Mucosa of descending colon (tissue), 3 donors: ENCODE data around the gene UXS1. TPM values are rescaled to one million over a fixed set of nuclear protein-coding genes. Genes with fewer than 3 reads are reported as not detected.
A peak's percentile ranks its signal among the peaks of the same experiment; 100 is the strongest.

Experiments used
- ATAC-seq: fragments of 200-7000 bp; cut with Tn5 transposase; one replicate; pipeline ENCODE4 v1.9.1; 2020; ENCODE audit warnings: mild to moderate bottlenecking, moderate library complexity
- DNase-seq, 3 donors: peaks; one replicate each; pipeline ENCODE4 v3.0.0-alpha.2; 2020
- H3K36me3 ChIP-seq: fragments of 200-600 bp; one replicate; pipeline ENCODE4 v1.8.0; 2021; ENCODE audit warnings: low read depth, mild to moderate bottlenecking
- H3K4me1 ChIP-seq: fragments of 200-600 bp; one replicate; pipeline ENCODE4 v1.8.0; 2021; ENCODE audit warnings: low read depth, mild to moderate bottlenecking
- H3K4me3 ChIP-seq: fragments of 200-600 bp; one replicate; pipeline ENCODE4 v1.8.0; 2021; ENCODE audit warnings: mild to moderate bottlenecking
- H3K9me3 ChIP-seq: fragments of 200-600 bp; one replicate; pipeline ENCODE4 v1.8.0; 2021; ENCODE audit warnings: mild to moderate bottlenecking
- CTCF ChIP-seq: fragments of 200-600 bp; IDR thresholded peaks from one replicate; pipeline ENCODE4 v1.8.0; 2022; ENCODE audit warnings: antibody characterized with exemption, mild to moderate bottlenecking
- intact Hi-C, 2 donors: fragments of 100-400 bp; cut with DNase I in 1 of 2; cut with micrococcal nuclease in 1 of 2; formaldehyde crosslinking; loops; one replicate each; pipeline versions ENCODE4 v1.11.0 to v1.11.1; 2022; cut with DNase I, micrococcal nuclease
- total RNA-seq, 3 donors: library from RNA; stranded (reverse); fragmentation: NEBNext Ultra II Directional in 2 of 3; extraction: Animal tissue kit (Norgen Biotek cat#: 25700) in 2 of 3; gene quantifications; one replicate each; pipeline versions ENCODE4 v1.2.1 to v1.2.4, GENCODE V29; 2021 to 2023
- donor health status: DM: no; HTN: no; CAD: no; lungs with moderate emphysema.
- donor health status: DM: no; HTN: no; CAD: no.
- donor health status: DM: no; HTN: yes; CAD: no.

Gene UXS1
- total RNA-seq, 3 donors from 2014 or later = 26.3 to 39.0 (median 30.7) TPM

DNA sequence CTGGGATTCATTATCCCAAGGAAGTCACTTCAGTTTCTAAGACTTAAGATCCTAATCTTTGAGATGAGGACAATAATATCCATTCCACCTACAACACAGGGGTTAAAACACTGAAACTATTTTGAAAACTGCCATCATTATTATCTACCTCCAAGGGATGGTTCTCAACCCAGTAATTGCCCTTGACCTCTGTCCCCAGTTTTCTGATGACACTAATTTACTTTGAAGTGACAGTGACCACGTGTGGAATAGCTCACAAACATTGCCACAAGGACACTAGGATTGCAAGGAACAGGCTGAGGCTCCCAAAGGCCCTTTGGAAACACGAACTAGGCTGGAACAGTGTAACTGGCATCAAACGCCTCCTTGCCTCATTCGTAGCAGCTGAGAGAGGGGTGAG is 78.4 kb downstream of the UXS1 start:
- ATAC-seq (no peak), DNase-seq (no peak)
- TF ChIP-seq CTCF = no peak
- Histone ChIP-seq H3K4me3 (no peak overlapping the region), H3K9me3 (no peaks in the 10 kb centered on the region), H3K4me1 (no peaks in the 10 kb centered on the region), H3K36me3 (no peaks in the 10 kb centered on the region)
- intact Hi-C loops = no loop called here

DNA sequence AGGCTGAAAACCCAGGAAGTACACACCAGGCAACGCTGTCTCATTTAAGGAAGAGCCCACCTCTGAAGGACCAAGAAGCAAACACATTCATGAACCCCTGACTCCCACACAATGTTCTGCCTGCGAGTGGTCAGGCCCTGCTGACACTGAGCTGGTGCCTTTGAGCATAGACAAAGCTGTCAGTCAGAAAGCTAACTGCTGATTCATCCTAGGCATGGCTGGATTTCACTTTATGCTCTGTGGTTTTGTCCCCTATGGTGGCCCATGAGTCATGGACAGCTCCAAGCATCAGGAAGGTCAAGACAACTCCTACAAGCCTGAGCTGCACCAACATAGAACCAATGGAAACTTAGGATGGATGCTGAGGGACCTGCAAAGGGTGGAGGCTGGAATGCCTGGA is 78.9 kb downstream of the UXS1 start:
- no peak for TF ChIP-seq CTCF
- Histone ChIP-seq H3K4me1 (no peaks in the 10 kb centered on the region), H3K9me3 (no peaks in the 10 kb centered on the region), H3K4me3 (no peak overlapping the region), H3K36me3 (no peaks in the 10 kb centered on the region)
- peak; percentile 37 for ATAC-seq
- intact Hi-C loops = no loop called here
- DNase-seq = no peak

DNA sequence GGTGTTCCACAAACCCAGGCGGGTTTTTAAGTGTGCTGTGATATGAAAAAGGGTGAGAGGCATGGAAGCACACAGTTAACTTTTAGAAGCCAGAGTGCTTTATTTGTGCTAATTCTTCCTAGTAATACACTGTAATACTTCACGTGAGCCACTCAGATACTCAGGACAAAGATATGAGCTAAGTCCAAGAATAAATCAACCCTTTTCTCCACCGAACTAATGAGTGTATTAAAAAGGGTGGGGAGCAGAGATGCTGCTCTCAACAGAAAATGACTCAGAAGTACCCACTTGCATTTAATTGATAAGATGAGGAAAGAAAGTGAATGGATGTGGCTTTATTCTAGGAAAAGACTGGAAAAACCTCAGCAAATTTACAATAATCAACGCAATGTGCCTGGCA is 79.9 kb downstream of the UXS1 start:
- Histone ChIP-seq H3K4me3 (no peak overlapping the region), H3K4me1 (no peaks in the 10 kb centered on the region), H3K36me3 (no peaks in the 10 kb centered on the region), H3K9me3 (no peaks in the 10 kb centered on the region)
- intact Hi-C loops = no loop called here
- no peak for TF ChIP-seq CTCF
- DNase-seq (no peak), ATAC-seq (no peak)

- DNase-seq = no peak
- H3K4me3 ChIP-seq = no peak overlapping the region
- H3K9me3 ChIP-seq = no peaks in the 10 kb centered on the region
- no peak for TF ChIP-seq CTCF
- intact Hi-C loops = no loop called here
- no peak for ATAC-seq
- H3K4me1 ChIP-seq = no peaks in the 10 kb centered on the region
- no peaks in the 10 kb centered on the region for H3K36me3 ChIP-seq
Measured at GRCh38 chr2:106113361-106113966, 80.6 kb downstream of the UXS1 start.

DNA sequence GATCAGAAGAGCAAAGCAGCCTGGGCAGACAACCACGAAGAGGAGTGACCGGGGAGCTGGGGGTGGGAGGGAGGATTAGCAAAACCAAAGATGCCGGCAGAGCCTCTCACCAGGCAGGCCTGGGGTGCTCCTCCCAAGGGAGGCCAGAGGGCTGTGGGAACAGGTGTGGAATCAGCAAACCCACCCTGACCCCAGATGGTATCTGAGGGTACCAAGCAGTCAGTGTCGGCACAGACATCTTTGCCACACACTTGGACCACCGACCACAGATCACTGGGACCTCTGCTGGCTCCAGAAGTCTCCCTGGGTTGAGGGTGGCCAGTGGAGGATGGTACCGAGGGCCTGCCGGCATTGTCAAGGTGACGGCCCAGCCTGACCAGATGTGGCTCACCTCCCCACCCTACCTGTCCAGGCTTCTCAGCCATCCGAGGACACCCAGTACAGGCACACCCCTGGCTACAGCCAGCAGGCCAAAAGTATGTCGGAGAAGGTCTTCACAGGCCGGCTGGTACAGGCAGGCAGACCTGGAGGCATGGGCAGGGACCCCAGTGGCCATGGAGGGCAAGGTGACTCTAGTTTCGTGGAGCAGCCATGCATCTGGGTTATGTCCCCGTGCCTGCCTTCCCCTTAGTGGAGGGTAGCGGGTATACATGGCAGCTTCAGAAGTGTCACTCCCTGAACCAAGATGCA is 82.1 kb downstream of the UXS1 start:
- no peak for TF ChIP-seq CTCF
- intact Hi-C loops = no loop called here
- DNase-seq (no peak), ATAC-seq (no peak)
- Histone ChIP-seq H3K4me3 (no peak overlapping the region), H3K36me3 (no peaks in the 10 kb centered on the region), H3K9me3 (no peaks in the 10 kb centered on the region), H3K4me1 (no peaks in the 10 kb centered on the region)
